H1 (cell line): ENCODE measurements around the gene ZNF599. TPM values are rescaled to one million over a fixed set of nuclear protein-coding genes. Genes with fewer than 3 reads are reported as not detected.

ENCODE experiments used
- CTCF ChIA-PET: fragments of 300-600 bp; sonication (Branson Sonifier 250); formaldehyde crosslinking; loops from one replicate; lab custom pipeline; 2021; ENCODE audit not compliant: partially characterized antibody; lab: Charles Lee
- POLR2A ChIA-PET: fragments of 300-600 bp; sonication (Branson Sonifier 250); formaldehyde crosslinking; loops from one replicate; lab custom pipeline; 2021; ENCODE audit warnings: inconsistent platforms; ENCODE audit not compliant: partially characterized antibody; lab: Charles Lee
- DNase-seq, 2 experiments: peaks; one replicate each; pipeline versions ENCODE4 v3.0.0 to v3.0.0-alpha.2; 2010 to 2022; ENCODE audit warnings: low spot score in 2 of 2, low read depth in 1 of 2, mixed read lengths in 1 of 2
- FAIRE-seq: peaks from 2 replicates; lab custom pipeline; 2011; peaks lifted over from hg19 to GRCh38; lab: Jason Lieb, UNC
- H2AFZ ChIP-seq: 2 replicates; pipeline ENCODE4 v1.8.1; 2012; ENCODE audit warnings: low read length, inconsistent platforms
- H2AK5ac ChIP-seq: 2 replicates; pipeline ENCODE4 v1.6.1; 2013; ENCODE audit warnings: low read depth, low read length
- H2BK120ac ChIP-seq: replicated peaks from 2 replicates; pipeline ENCODE3; 2013; ENCODE audit warnings: low read depth, low read length, inconsistent platforms
- H2BK12ac ChIP-seq: 2 replicates; pipeline ENCODE4 v1.6.1; 2013; ENCODE audit warnings: low read depth, low read length
- H2BK15ac ChIP-seq: 2 replicates; pipeline ENCODE4 v1.6.1; 2013; ENCODE audit warnings: low read length
- H2BK20ac ChIP-seq: 2 replicates; pipeline ENCODE4 v1.6.1; 2013; ENCODE audit warnings: low read length
- H2BK5ac ChIP-seq: 2 replicates; pipeline ENCODE4 v1.6.1; 2013; ENCODE audit warnings: low read depth, low read length
- H3K14ac ChIP-seq: 2 replicates; pipeline ENCODE4 v1.6.1; 2013; ENCODE audit warnings: inconsistent platforms; ENCODE audit not compliant: insufficient read length
- H3K18ac ChIP-seq: 2 replicates; pipeline ENCODE4 v1.6.1; 2013; ENCODE audit warnings: low read length; ENCODE audit errors: extremely low read depth
- H3K23ac ChIP-seq: 2 replicates; pipeline ENCODE4 v1.6.1; 2013; ENCODE audit warnings: inconsistent platforms; ENCODE audit not compliant: insufficient read length
- H3K23me2 ChIP-seq: 2 replicates; pipeline ENCODE4 v1.6.1; 2013; ENCODE audit warnings: low read depth, low read length
- H3K27ac ChIP-seq: 2 replicates; pipeline ENCODE4 v1.6.1; 2011; ENCODE audit warnings: low read depth, low read length, inconsistent platforms
- H3K27me3 ChIP-seq, 4 experiments: replicated peaks in 1 of 4; 1 replicate in 1 of 4; 2 replicates in 3 of 4; pipeline versions ENCODE4 v1.6.1 to v1.8.1; 2011 to 2013; ENCODE audit warnings: low read length in 3 of 4, mild to moderate bottlenecking in 3 of 4, inconsistent platforms in 2 of 4, mixed read lengths in 2 of 4, moderate library complexity in 1 of 4; ENCODE audit not compliant: control insufficient read depth in 3 of 4, insufficient read depth in 3 of 4; ENCODE audit errors: extremely low read depth in 1 of 4
- H3K36me3 ChIP-seq, 4 experiments: 2 replicates each; pipeline versions ENCODE4 v1.6.1 to v1.8.1; 2011 to 2013; ENCODE audit warnings: mild to moderate bottlenecking in 4 of 4, low read length in 3 of 4, moderate library complexity in 2 of 4, control low read depth in 1 of 4, inconsistent platforms in 1 of 4; ENCODE audit not compliant: insufficient read depth in 4 of 4, control insufficient read depth in 2 of 4
- H3K4ac ChIP-seq: replicated peaks from 2 replicates; pipeline ENCODE3; 2013; ENCODE audit warnings: low read length, low read depth, mixed read lengths, inconsistent platforms; ENCODE audit not compliant: insufficient read length
- H3K4me1 ChIP-seq, 4 experiments: replicated peaks in 1 of 4; 1 replicate in 1 of 4; 2 replicates in 3 of 4; pipeline versions ENCODE4 v1.6.1 to v1.8.1; 2011 to 2013; ENCODE audit warnings: low read length in 3 of 4, inconsistent platforms in 2 of 4, mixed read lengths in 1 of 4; ENCODE audit not compliant: insufficient read depth in 4 of 4, control insufficient read depth in 3 of 4
- H3K4me2 ChIP-seq, 2 experiments: 2 replicates each; pipeline versions ENCODE4 v1.6.1 to v1.8.1; 2011 to 2013; ENCODE audit warnings: low read depth in 2 of 2, low read length in 2 of 2, control low read depth in 1 of 2, inconsistent platforms in 1 of 2, mild to moderate bottlenecking in 1 of 2; ENCODE audit not compliant: insufficient read depth in 1 of 2
- H3K4me3 ChIP-seq, 4 experiments: fragments of 200-600, 300-600 bp in 1 of 4; sonication (generic), shearing (Covaris generic), sonication (Bioruptor Twin) in 1 of 4; 2 replicates each; pipeline versions ENCODE4 v1.5.1 to v1.8.1; 2011 to 2016; ENCODE audit warnings: low read length in 4 of 4, low read depth in 3 of 4, control low read depth in 2 of 4, inconsistent platforms in 2 of 4, mild to moderate bottlenecking in 2 of 4, mixed read lengths in 1 of 4, moderate library complexity in 1 of 4; ENCODE audit not compliant: insufficient read depth in 2 of 4; ENCODE audit errors: extremely low read depth in 1 of 4
- H3K56ac ChIP-seq: replicated peaks from 2 replicates; pipeline ENCODE3; 2013; ENCODE audit warnings: low read depth, mild to moderate bottlenecking, mixed read lengths, low read length, inconsistent platforms; ENCODE audit not compliant: insufficient read length
- H3K79me1 ChIP-seq: 2 replicates; pipeline ENCODE4 v1.6.1; 2013; ENCODE audit warnings: low read depth, low read length, control low read depth
- H3K79me2 ChIP-seq, 2 experiments: 2 replicates each; pipeline versions ENCODE4 v1.6.1 to v1.8.1; 2012 to 2013; ENCODE audit warnings: low read length in 2 of 2, mild to moderate bottlenecking in 2 of 2, inconsistent platforms in 1 of 2; ENCODE audit not compliant: insufficient read depth in 2 of 2, control insufficient read depth in 1 of 2
- H3K9ac ChIP-seq, 4 experiments: replicated peaks in 1 of 4; 1 replicate in 1 of 4; 2 replicates in 3 of 4; pipeline versions ENCODE4 v1.6.1 to v1.8.1; 2011 to 2013; ENCODE audit warnings: low read depth in 3 of 4, low read length in 3 of 4, control low read depth in 2 of 4, mild to moderate bottlenecking in 2 of 4, moderate library complexity in 2 of 4, inconsistent platforms in 1 of 4; ENCODE audit errors: extremely low read depth in 1 of 4
- H3K9me3 ChIP-seq, 2 experiments: 2 replicates each; pipeline versions ENCODE4 v1.6.1 to v1.8.1; 2012 to 2013; ENCODE audit warnings: mild to moderate bottlenecking in 2 of 2, moderate library complexity in 2 of 2, control low read depth in 1 of 2, inconsistent platforms in 1 of 2, low read depth in 1 of 2, low read length in 1 of 2, mixed read lengths in 1 of 2; ENCODE audit not compliant: insufficient read depth in 2 of 2
- H4K20me1 ChIP-seq, 2 experiments: replicated peaks in 1 of 2; 2 replicates each; pipeline versions ENCODE3 to v1.8.1; 2011 to 2013; ENCODE audit warnings: inconsistent platforms in 2 of 2, low read length in 2 of 2, mild to moderate bottlenecking in 1 of 2; ENCODE audit not compliant: insufficient read depth in 2 of 2, control insufficient read depth in 1 of 2
- H4K5ac ChIP-seq: 2 replicates; pipeline ENCODE4 v1.6.1; 2013; ENCODE audit warnings: low read length, low read depth, mixed read lengths, inconsistent platforms; ENCODE audit not compliant: insufficient read length
- H4K8ac ChIP-seq: 2 replicates; pipeline ENCODE4 v1.8.0; 2013; ENCODE audit warnings: mild to moderate bottlenecking, moderate library complexity, low read length, inconsistent platforms; ENCODE audit not compliant: insufficient read depth; ENCODE audit errors: extremely low read depth
- H4K91ac ChIP-seq: replicated peaks from 2 replicates; pipeline ENCODE3; 2013; ENCODE audit warnings: low read length, mixed read lengths, inconsistent platforms; ENCODE audit not compliant: insufficient read length
- RAD21 ChIP-seq, 2 experiments: IDR thresholded peaks in 1 of 2; conservative IDR thresholded peaks in 1 of 2; 2 replicates each; pipeline ENCODE4 v1.6.1; 2011; ENCODE audit warnings: low read depth in 2 of 2, low read length in 2 of 2, improper control_type of control experiment in 1 of 2, inconsistent platforms in 1 of 2, mild to moderate bottlenecking in 1 of 2, moderate library complexity in 1 of 2
- WGBS, 2 experiments: shearing (Covaris generic) in 1 of 2; methylation state at CpG; one replicate each; pipeline versions ENCODE4 v1.1.6 to v1.1.7; 2013 to 2015; ENCODE audit warnings: low lambda C conversion rate in 2 of 2, mixed read lengths in 2 of 2, inconsistent platforms in 1 of 2, low coverage in 1 of 2, missing lambda C conversion rate in 1 of 2; ENCODE audit not compliant: insufficient replicate concordance in 2 of 2, insufficient coverage in 1 of 2, insufficient read length in 1 of 2; ENCODE audit errors: extremely low coverage in 1 of 2, missing lambda C conversion rate in 1 of 2; 5-methylcytosine and 5-hydroxymethylcytosine counted together
- polyA plus RNA-seq, 7 experiments: library from polyadenylated mRNA; depleted of rRNA in 3 of 7; stranded (reverse) in 5 of 7; unstranded in 2 of 7; fragments of >200 nt in 5 of 7; fragments of 200-250 nt in 2 of 7; gene quantifications; 1 replicate in 5 of 7; 2 replicates in 1 of 7; 4 replicates in 1 of 7; pipeline versions ENCODE4 v1.2.1 to v1.2.3, GENCODE V29; 2011 to 2013; ENCODE audit warnings: missing spikeins in 2 of 7, mixed read lengths in 2 of 7
- total RNA-seq: library from RNA; stranded (reverse); fragmentation: NEBNext Ultra II Directional; extraction: Animal tissue kit (Norgen Biotek cat#: 25700); gene quantifications from 2 replicates; pipeline ENCODE4 v1.2.1, GENCODE V29; 2021

Gene ZNF599
- total and polyA plus RNA-seq, 2 of the 8 experiments (the other 6 are each of a cell fraction or from before 2014, with no cell fraction given): 4.8 to 5.4 TPM

GRCh38 chr19:34732612-34733211 lies 40.3 kb downstream of the ZNF599 start:
- H3K23ac ChIP-seq: no peak overlapping the region
- H4K20me1 ChIP-seq: no peaks in the 10 kb centered on the region
- 0 out of 2 replicates have a peak, but pooled peaks cover 5% of the 10 kb centered on the region for H3K23me2 ChIP-seq
- peaks cover 0 to 11% (median 2%) of the 10 kb centered on the region in 4 experiments; a peak in 4 of 7 replicates for H3K4me1 ChIP-seq
- ChIA-PET POLR2A (interaction anchor here (1.2 kb wide), 2 partner anchors 54 to 55 kb away, joined by 3 to 6 read pairs; partner anchors contain the start of genes SCGB2B2 and ZNF302), CTCF (interaction anchor here (0.6 to 0.9 kb wide), 2 partner anchors 20 to 69 kb away, joined by 3 to 4 read pairs; no protein-coding TSS in a partner anchor)
- 55% methylated on average over 11 of the region's 15 CpGs; no CpG with 5 or more reads in 1 of the 2 experiments for WGBS, 2 experiments
- H4K8ac ChIP-seq: peak overlapping the region; percentile 87; the same call in 1 of the 2 replicates
- no peak overlapping the region for H3K56ac ChIP-seq
- no peak overlapping the region for H2AK5ac ChIP-seq
- H3K4me2 ChIP-seq: peak overlapping the region; percentile 92 to 97
- no peak overlapping the region for H2BK12ac ChIP-seq
- FAIRE-seq (no peak), DNase-seq (peak in 1 of 2 experiments; percentile 48)
- H2AFZ ChIP-seq: no peak overlapping the region
- H3K27ac ChIP-seq: no peak overlapping the region
- H3K79me1 ChIP-seq: no peaks in the 10 kb centered on the region
- no peak overlapping the region for H2BK15ac ChIP-seq
- H4K5ac ChIP-seq: no peak overlapping the region
- no peak overlapping the region for H3K4ac ChIP-seq
- no peak overlapping the region for H2BK120ac ChIP-seq
- H3K36me3 ChIP-seq: no peaks in the 10 kb centered on the region
- peak overlapping the region; percentile 87 to 98 (median 93); a peak in 7 of 8 replicates for H3K4me3 ChIP-seq
- H3K79me2 ChIP-seq: no peaks in the 10 kb centered on the region
- H4K91ac ChIP-seq: no peak overlapping the region
- no peak overlapping the region for H2BK20ac ChIP-seq
- H3K18ac ChIP-seq: no peak overlapping the region
- H3K27me3 ChIP-seq: no peaks in the 10 kb centered on the region
- no peak overlapping the region for H3K9ac ChIP-seq
- 0 out of 4 replicates have a peak, but pooled peaks cover 3 to 6% of the 10 kb centered on the region in 2 experiments for H3K9me3 ChIP-seq
- H2BK5ac ChIP-seq: no peak overlapping the region
- H3K14ac ChIP-seq: no peak overlapping the region
- TF ChIP-seq RAD21 (IDR thresholded peaks at IDR 0.05 in 1 of 2, conservative IDR thresholded peaks at IDR 0.05 in 1 of 2; ENCODE audit: low read depth in 2 of 2, low read length in 2 of 2): no peak
